Keratinocyte (primary cell): Measurements from ENCODE around the gene CLCN2. TPM values are rescaled to one million over a fixed set of nuclear protein-coding genes. Genes with fewer than 3 reads are reported as not detected.

Experiments used
- DNase-seq: peaks from one replicate; pipeline ENCODE4 v3.0.0-alpha.2; 2011; ENCODE audit warnings: low read depth, missing footprints, low spot score
- FAIRE-seq: peaks from 2 replicates; lab custom pipeline; 2011; peaks lifted over from hg19 to GRCh38; lab: Jason Lieb, UNC
- H2AFZ ChIP-seq: 2 replicates; pipeline ENCODE4 v1.6.0; 2012; ENCODE audit warnings: low read length, control low read depth, inconsistent platforms; ENCODE audit not compliant: control insufficient read depth
- H3K27ac ChIP-seq: 2 replicates; pipeline ENCODE4 v1.5.1; 2011; ENCODE audit warnings: low read length; ENCODE audit not compliant: control insufficient read depth, insufficient read depth
- H3K27me3 ChIP-seq: 3 replicates; pipeline ENCODE4 v1.6.0; 2011; ENCODE audit warnings: low read length; ENCODE audit not compliant: control insufficient read depth, insufficient read depth; ENCODE audit errors: extremely low read depth
- H3K36me3 ChIP-seq, 2 experiments: 2 replicates in 1 of 2; 3 replicates in 1 of 2; pipeline ENCODE4 v1.5.1; 2011; ENCODE audit warnings: low read length in 2 of 2, mild to moderate bottlenecking in 1 of 2; ENCODE audit not compliant: control insufficient read depth in 2 of 2, insufficient read depth in 2 of 2; ENCODE audit errors: extremely low read depth in 1 of 2
- H3K4me1 ChIP-seq: 3 replicates; pipeline ENCODE4 v1.5.1; 2011; ENCODE audit warnings: low read length; ENCODE audit not compliant: control insufficient read depth, insufficient read depth; ENCODE audit errors: extremely low read depth
- H3K4me2 ChIP-seq: 3 replicates; pipeline ENCODE4 v1.6.0; 2011; ENCODE audit warnings: low read depth, low read length; ENCODE audit not compliant: control insufficient read depth, insufficient read depth; ENCODE audit errors: extremely low read depth
- H3K4me3 ChIP-seq, 3 experiments: fragments of 200-600 bp in 1 of 3; sonication (generic) in 1 of 3; 2 replicates in 2 of 3; 3 replicates in 1 of 3; pipeline ENCODE4 v1.5.1; 2011 to 2016; ENCODE audit warnings: low read length in 3 of 3, mild to moderate bottlenecking in 3 of 3, control low read depth in 2 of 3, inconsistent platforms in 1 of 3, low read depth in 1 of 3, mixed read lengths in 1 of 3, mixed run types in 1 of 3, moderate library complexity in 1 of 3; ENCODE audit not compliant: control insufficient read depth in 2 of 3, insufficient read depth in 2 of 3; ENCODE audit errors: extremely low read depth in 1 of 3
- H3K79me2 ChIP-seq: 2 replicates; pipeline ENCODE4 v1.6.0; 2012; ENCODE audit warnings: low read length; ENCODE audit not compliant: control insufficient read depth, insufficient read depth
- H3K9ac ChIP-seq: 3 replicates; pipeline ENCODE4 v1.6.0; 2011; ENCODE audit warnings: low read length; ENCODE audit not compliant: control insufficient read depth, insufficient read depth; ENCODE audit errors: extremely low read depth
- H3K9me1 ChIP-seq: 3 replicates; pipeline ENCODE4 v1.6.0; 2011; ENCODE audit warnings: low read length; ENCODE audit not compliant: control insufficient read depth, insufficient read depth; ENCODE audit errors: extremely low read depth
- H3K9me3 ChIP-seq: 2 replicates; pipeline ENCODE4 v1.5.1; 2012; ENCODE audit warnings: low read depth, low read length; ENCODE audit not compliant: control insufficient read depth
- H4K20me1 ChIP-seq: 3 replicates; pipeline ENCODE4 v1.6.0; 2011; ENCODE audit warnings: low read length; ENCODE audit not compliant: control insufficient read depth, insufficient read depth; ENCODE audit errors: extremely low read depth
- EZH2 ChIP-seq: IDR thresholded peaks from one replicate; pipeline ENCODE4 v1.6.1; 2012; ENCODE audit warnings: inconsistent platforms, mild to moderate bottlenecking, low read length, moderate library complexity
- dilution Hi-C: fragments of 300-500 bp; cut with MboI; formaldehyde crosslinking; loops from one replicate; pipeline ENCODE4 v1.7.0; 2020; ENCODE audit warnings: low sequenced_read_pairs; ENCODE audit not compliant: extremely low pct_ligation_motif_present
- polyA plus RNA-seq, 5 experiments: library from polyadenylated mRNA; depleted of rRNA in 3 of 5; stranded (reverse) in 3 of 5; stranded (forward) in 1 of 5; unstranded in 1 of 5; fragments of >200 nt; gene quantifications; 1 replicate in 1 of 5; 2 replicates in 3 of 5; 3 replicates in 1 of 5; pipeline versions ENCODE4 v1.2.1 to v1.2.3, GENCODE V29; 2011 to 2012; ENCODE audit warnings: missing spikeins in 2 of 5, low read depth in 1 of 5, low replicate concordance in 1 of 5
- TF ChIP-seq, protein P1 (sequence below), 3 experiments: IDR thresholded peaks in 1 of 3; conservative IDR thresholded peaks in 1 of 3; optimal IDR thresholded peaks in 1 of 3; 2 replicates in 2 of 3; 3 replicates in 1 of 3; pipeline versions ENCODE3 to v1.5.1; 2011; ENCODE audit warnings: low read length in 3 of 3, mild to moderate bottlenecking in 3 of 3, moderate library complexity in 2 of 3, control low read depth in 1 of 3, inconsistent platforms in 1 of 3; ENCODE audit not compliant: insufficient read depth in 2 of 3; ENCODE audit errors: extremely low read depth in 1 of 3

Gene CLCN2
- polyA plus RNA-seq, 1 donor (not counting 4 experiments of a cell fraction or from before 2014, with no cell fraction given), result 3.1 TPM

DNA sequence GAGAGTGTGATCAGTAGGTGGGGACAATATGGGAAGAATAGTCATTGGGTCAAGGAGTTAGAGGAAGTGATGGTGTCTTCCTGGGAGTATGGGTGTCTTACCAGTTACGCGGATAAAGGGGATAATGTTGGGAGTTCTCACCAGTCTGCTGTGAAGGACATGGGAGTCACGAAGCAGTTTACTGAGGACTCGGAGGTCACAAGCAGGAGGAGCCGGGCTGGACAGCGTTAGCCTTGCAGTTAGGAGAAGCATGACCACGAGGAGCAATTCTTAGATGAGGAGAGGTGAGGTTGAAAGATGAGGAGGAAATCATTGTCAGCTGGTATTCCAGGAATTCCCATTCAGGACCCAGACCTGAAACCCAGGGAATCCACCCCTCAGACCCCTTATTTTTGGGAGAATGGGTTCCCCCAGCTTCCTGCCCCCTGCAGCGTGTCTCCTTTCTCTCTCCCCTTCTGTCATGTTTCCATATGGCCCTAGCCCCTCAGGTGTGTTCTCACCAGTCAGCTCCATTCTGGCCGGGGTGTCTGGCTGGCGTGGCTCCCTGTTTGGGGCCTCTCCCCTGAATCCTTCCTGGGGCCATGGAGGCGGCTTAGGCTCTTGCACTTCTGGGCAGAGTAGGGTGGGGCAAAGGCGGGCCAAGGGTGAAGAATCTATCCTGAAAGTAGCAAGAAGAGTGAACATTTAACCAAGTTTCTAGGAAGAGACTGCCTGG lies 14.5 kb upstream of the CLCN2 start:
- H3K79me2 ChIP-seq, result no peaks in the 10 kb centered on the region
- no peaks in the 10 kb centered on the region for H3K36me3 ChIP-seq
- FAIRE-seq (no peak), DNase-seq (no peak)
- H3K4me2 ChIP-seq, result no peak overlapping the region
- no peak for TF ChIP-seq EZH2
- TF ChIP-seq, protein P1, sequence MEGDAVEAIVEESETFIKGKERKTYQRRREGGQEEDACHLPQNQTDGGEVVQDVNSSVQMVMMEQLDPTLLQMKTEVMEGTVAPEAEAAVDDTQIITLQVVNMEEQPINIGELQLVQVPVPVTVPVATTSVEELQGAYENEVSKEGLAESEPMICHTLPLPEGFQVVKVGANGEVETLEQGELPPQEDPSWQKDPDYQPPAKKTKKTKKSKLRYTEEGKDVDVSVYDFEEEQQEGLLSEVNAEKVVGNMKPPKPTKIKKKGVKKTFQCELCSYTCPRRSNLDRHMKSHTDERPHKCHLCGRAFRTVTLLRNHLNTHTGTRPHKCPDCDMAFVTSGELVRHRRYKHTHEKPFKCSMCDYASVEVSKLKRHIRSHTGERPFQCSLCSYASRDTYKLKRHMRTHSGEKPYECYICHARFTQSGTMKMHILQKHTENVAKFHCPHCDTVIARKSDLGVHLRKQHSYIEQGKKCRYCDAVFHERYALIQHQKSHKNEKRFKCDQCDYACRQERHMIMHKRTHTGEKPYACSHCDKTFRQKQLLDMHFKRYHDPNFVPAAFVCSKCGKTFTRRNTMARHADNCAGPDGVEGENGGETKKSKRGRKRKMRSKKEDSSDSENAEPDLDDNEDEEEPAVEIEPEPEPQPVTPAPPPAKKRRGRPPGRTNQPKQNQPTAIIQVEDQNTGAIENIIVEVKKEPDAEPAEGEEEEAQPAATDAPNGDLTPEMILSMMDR (optimal IDR thresholded peaks at IDR 0.05 in 1 of 3, IDR thresholded peaks at IDR 0.05 in 1 of 3, conservative IDR thresholded peaks at IDR 0.05 in 1 of 3; ENCODE audit: extremely low read depth in 1 of 3, insufficient read depth in 2 of 3, low read length in 3 of 3), result no peak
- H4K20me1 ChIP-seq, result no peaks in the 10 kb centered on the region
- no peaks in the 10 kb centered on the region for H3K9me3 ChIP-seq
- no peak overlapping the region for H3K4me3 ChIP-seq
- no peak overlapping the region for H3K9ac ChIP-seq
- dilution Hi-C loops, result no loop called here
- no peak overlapping the region for H2AFZ ChIP-seq
- H3K27me3 ChIP-seq, result peaks cover 58% of the 10 kb centered on the region
- no peaks in the 10 kb centered on the region for H3K9me1 ChIP-seq
- H3K4me1 ChIP-seq, result peaks cover 3% of the 10 kb centered on the region
- no peak overlapping the region for H3K27ac ChIP-seq

DNA sequence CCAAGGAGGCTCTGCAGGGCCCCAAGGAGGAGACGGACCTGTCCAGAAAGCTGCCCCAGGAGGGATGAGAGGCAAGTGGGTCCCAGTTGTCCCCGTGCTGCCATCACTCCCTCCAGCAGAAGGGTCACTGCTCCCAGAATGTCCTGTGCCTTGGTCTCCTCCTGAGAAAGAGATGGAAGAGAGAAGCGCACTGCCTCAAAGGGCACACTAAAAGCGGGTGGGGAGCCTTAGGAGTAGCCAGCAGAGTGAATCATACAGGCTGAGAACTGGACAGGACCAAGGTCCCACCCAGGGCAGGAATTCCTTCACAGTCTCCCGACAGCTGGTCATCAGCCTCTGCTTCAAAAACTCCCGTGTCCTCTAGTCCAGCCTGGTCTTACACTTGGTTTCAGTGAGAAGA lies 12.0 kb upstream of the CLCN2 start:
- no peaks in the 10 kb centered on the region for H3K9me1 ChIP-seq
- TF ChIP-seq EZH2, result no peak
- TF ChIP-seq, protein P1 (optimal IDR thresholded peaks at IDR 0.05 in 1 of 3, IDR thresholded peaks at IDR 0.05 in 1 of 3, conservative IDR thresholded peaks at IDR 0.05 in 1 of 3; ENCODE audit: extremely low read depth in 1 of 3, insufficient read depth in 2 of 3, low read length in 3 of 3), result no peak
- dilution Hi-C loops, result no loop called here
- H3K9ac ChIP-seq, result no peak overlapping the region
- DNase-seq, result no peak
- peaks cover 3% of the 10 kb centered on the region for H3K4me1 ChIP-seq
- H3K4me2 ChIP-seq, result no peak overlapping the region
- no peak overlapping the region for H2AFZ ChIP-seq
- H3K27ac ChIP-seq, result no peak overlapping the region
- peaks cover 6 to 9% of the 10 kb centered on the region in 2 experiments for H3K36me3 ChIP-seq
- FAIRE-seq, result no peak
- H3K4me3 ChIP-seq, result no peak overlapping the region
- no peaks in the 10 kb centered on the region for H4K20me1 ChIP-seq
- no peaks in the 10 kb centered on the region for H3K79me2 ChIP-seq
- H3K9me3 ChIP-seq, result no peaks in the 10 kb centered on the region
- peaks cover 38% of the 10 kb centered on the region for H3K27me3 ChIP-seq
